ENCODE results near the gene CXorf58.

- no peak for TF ChIP-seq CTCF (IDR thresholded peaks at IDR 0.05; ENCODE audit: extremely low read depth in 1 of 2, insufficient read depth in 1 of 2, low read depth in 1 of 2, low read length in 2 of 2)
- TF ChIP-seq FOS (IDR thresholded peaks at IDR 0.05; ENCODE audit: borderline replicate concordance, insufficient read depth, low read length): no peak
- TF ChIP-seq POLR2AphosphoS5 (IDR thresholded peaks at IDR 0.05; ENCODE audit: insufficient read depth, low read depth, low read length): no peak
- TF ChIP-seq POLR2A (IDR thresholded peaks at IDR 0.05; ENCODE audit: low read depth, low read length): no peak
- TF ChIP-seq JUN (IDR thresholded peaks at IDR 0.05; ENCODE audit: borderline replicate concordance, insufficient read depth, insufficient read length, low read depth): no peak
These were observed 28.4 kb downstream of the CXorf58 start for GRCh38 chrX:23936180-23936579.

All from endothelial cell of umbilical vein (primary cell).